ENCODE measurements around the gene SLC44A5.

Gene SLC44A5

DNA sequence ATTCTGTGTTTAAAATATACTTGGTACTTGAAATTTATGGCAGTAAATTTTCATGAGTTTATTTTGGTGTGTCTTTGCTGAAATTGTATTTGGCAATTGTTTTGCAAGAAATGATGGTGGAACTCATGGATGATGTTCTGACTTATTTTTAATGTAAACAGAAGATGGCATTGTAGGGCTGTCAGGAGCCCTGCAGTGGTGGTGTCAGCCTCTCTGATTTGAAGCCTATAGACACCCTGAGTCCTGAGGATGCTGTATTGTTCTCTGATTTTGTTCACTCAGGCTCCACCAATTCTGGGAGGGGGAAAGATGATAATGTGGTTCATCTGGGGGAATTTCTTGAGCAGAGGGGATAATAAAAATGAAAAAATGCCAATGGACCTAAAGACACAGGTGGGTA lies 396.9 kb downstream of the SLC44A5 start:
- Histone ChIP-seq H3K18ac (ENCODE audit: low read length) (no peak overlapping the region), H3K9me3 (ENCODE audit: insufficient read depth, low read depth, low read length) (no peaks in the 10 kb centered on the region), H2AK5ac (ENCODE audit: low read length) (no peak overlapping the region), H4K12ac (ENCODE audit: low read depth, low read length) (no peak overlapping the region), H3K14ac (ENCODE audit: low read length) (no peak overlapping the region), H3K23ac (ENCODE audit: low read length) (no peak overlapping the region), H3K27me3 (ENCODE audit: insufficient read depth, low read length) (no peaks in the 10 kb centered on the region), H3K36me3 (ENCODE audit: control insufficient read depth in 1 of 2, insufficient read depth in 2 of 2, low read length in 2 of 2) (no peaks in the 10 kb centered on the region), H2AFZ (ENCODE audit: insufficient read depth, low read length, poor library complexity) (no peak overlapping the region), H3K4me3 (ENCODE audit: low read depth, low read length) (no peak overlapping the region), H3K79me2 (ENCODE audit: control insufficient read depth, insufficient read depth, low read length, poor library complexity) (no peaks in the 10 kb centered on the region), H3K4me1 (ENCODE audit: control insufficient read depth in 1 of 2, insufficient read depth in 2 of 2, low read length in 2 of 2) (no peaks in the 10 kb centered on the region), H3K27ac (ENCODE audit: low read depth, low read length) (no peak overlapping the region), H3K9ac (ENCODE audit: low read length) (no peak overlapping the region), H4K91ac (ENCODE audit: low read depth, low read length) (no peak overlapping the region), H3K4me2 (ENCODE audit: low read length) (no peak overlapping the region), H2BK12ac (ENCODE audit: low read length) (no peak overlapping the region), H3K4ac (ENCODE audit: low read depth, low read length) (no peak overlapping the region), H3K79me1 (ENCODE audit: low read length) (no peaks in the 10 kb centered on the region), H2BK120ac (ENCODE audit: insufficient read depth, low read length, poor library complexity) (no peak overlapping the region), H4K8ac (ENCODE audit: low read depth, low read length) (no peak overlapping the region), H2BK5ac (ENCODE audit: low read depth, low read length, poor library complexity) (no peak overlapping the region)
- DNase-seq = no peak

DNA sequence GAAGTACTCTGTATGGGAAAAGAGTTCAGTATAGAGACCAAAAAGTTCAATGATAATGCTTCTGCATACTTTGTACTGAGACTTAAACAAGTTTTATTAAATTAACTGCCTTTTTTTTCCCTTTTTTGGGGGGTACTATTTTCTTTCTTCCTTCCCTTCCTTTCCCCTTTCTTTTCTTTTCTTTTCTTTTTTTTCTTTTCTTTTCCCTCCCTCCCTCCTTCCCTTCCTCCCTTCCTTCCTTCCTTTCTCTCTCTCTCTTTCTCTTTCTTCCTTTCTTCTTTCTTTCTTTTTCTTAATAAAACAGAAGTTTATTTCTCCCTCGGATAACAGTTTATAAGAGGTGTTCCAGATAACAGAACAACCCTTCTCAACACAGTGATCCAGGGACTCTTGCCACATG lies 399.3 kb downstream of the SLC44A5 start:
- Histone ChIP-seq H4K8ac (ENCODE audit: low read depth, low read length) (no peak overlapping the region), H3K4me3 (ENCODE audit: low read depth, low read length) (no peak overlapping the region), H3K4ac (ENCODE audit: low read depth, low read length) (no peak overlapping the region), H2BK120ac (ENCODE audit: insufficient read depth, low read length, poor library complexity) (no peak overlapping the region), H3K79me1 (ENCODE audit: low read length) (no peaks in the 10 kb centered on the region), H3K4me2 (ENCODE audit: low read length) (no peak overlapping the region), H3K23ac (ENCODE audit: low read length) (no peak overlapping the region), H3K9me3 (ENCODE audit: insufficient read depth, low read depth, low read length) (no peaks in the 10 kb centered on the region), H2BK12ac (ENCODE audit: low read length) (no peak overlapping the region), H3K36me3 (ENCODE audit: control insufficient read depth in 1 of 2, insufficient read depth in 2 of 2, low read length in 2 of 2) (no peaks in the 10 kb centered on the region), H3K27me3 (ENCODE audit: insufficient read depth, low read length) (no peaks in the 10 kb centered on the region), H3K27ac (ENCODE audit: low read depth, low read length) (no peak overlapping the region), H3K4me1 (ENCODE audit: control insufficient read depth in 1 of 2, insufficient read depth in 2 of 2, low read length in 2 of 2) (no peaks in the 10 kb centered on the region), H3K18ac (ENCODE audit: low read length) (no peak overlapping the region), H4K12ac (ENCODE audit: low read depth, low read length) (no peak overlapping the region), H4K91ac (ENCODE audit: low read depth, low read length) (no peak overlapping the region), H3K79me2 (ENCODE audit: control insufficient read depth, insufficient read depth, low read length, poor library complexity) (no peaks in the 10 kb centered on the region), H2AFZ (ENCODE audit: insufficient read depth, low read length, poor library complexity) (no peak overlapping the region), H2BK5ac (ENCODE audit: low read depth, low read length, poor library complexity) (no peak overlapping the region), H2AK5ac (ENCODE audit: low read length) (no peak overlapping the region), H3K9ac (ENCODE audit: low read length) (no peak overlapping the region), H3K14ac (ENCODE audit: low read length) (no peak overlapping the region)
- 100% methylated on average over 1 of the region's 1 CpG for WGBS (ENCODE audit: extremely low coverage, insufficient coverage, insufficient read length)
- no peak for DNase-seq

DNA sequence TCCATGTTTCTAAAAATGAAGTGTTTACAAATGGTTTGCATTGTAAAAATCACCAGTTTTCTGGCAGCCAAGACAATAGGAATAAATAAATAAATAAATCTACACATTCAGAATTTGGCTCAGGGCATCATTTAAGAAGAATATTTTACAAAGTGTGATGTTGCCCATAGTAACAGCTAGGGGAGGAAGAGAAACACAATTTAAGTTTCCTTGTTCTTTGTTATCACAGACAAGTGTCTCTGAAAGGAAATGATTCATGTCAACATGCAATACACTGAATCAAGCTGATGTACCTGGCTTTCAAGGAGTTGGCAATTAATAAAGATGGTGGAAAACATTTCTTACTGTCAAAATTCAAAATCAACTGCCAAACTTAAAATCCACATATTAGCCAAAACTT lies 402.1 kb downstream of the SLC44A5 start:
- Histone ChIP-seq H2BK120ac (ENCODE audit: insufficient read depth, low read length, poor library complexity) (no peak overlapping the region), H3K79me2 (ENCODE audit: control insufficient read depth, insufficient read depth, low read length, poor library complexity) (no peaks in the 10 kb centered on the region), H4K91ac (ENCODE audit: low read depth, low read length) (no peak overlapping the region), H2AK5ac (ENCODE audit: low read length) (no peak overlapping the region), H3K27me3 (ENCODE audit: insufficient read depth, low read length) (no peaks in the 10 kb centered on the region), H3K79me1 (ENCODE audit: low read length) (no peaks in the 10 kb centered on the region), H3K18ac (ENCODE audit: low read length) (no peak overlapping the region), H2BK12ac (ENCODE audit: low read length) (no peak overlapping the region), H3K36me3 (ENCODE audit: control insufficient read depth in 1 of 2, insufficient read depth in 2 of 2, low read length in 2 of 2) (no peaks in the 10 kb centered on the region), H3K27ac (ENCODE audit: low read depth, low read length) (no peak overlapping the region), H2AFZ (ENCODE audit: insufficient read depth, low read length, poor library complexity) (no peak overlapping the region), H3K4me2 (ENCODE audit: low read length) (no peak overlapping the region), H3K4ac (ENCODE audit: low read depth, low read length) (no peak overlapping the region), H3K4me1 (ENCODE audit: control insufficient read depth in 1 of 2, insufficient read depth in 2 of 2, low read length in 2 of 2) (no peaks in the 10 kb centered on the region), H3K23ac (ENCODE audit: low read length) (no peak overlapping the region), H4K8ac (ENCODE audit: low read depth, low read length) (no peak overlapping the region), H3K9ac (ENCODE audit: low read length) (no peak overlapping the region), H3K4me3 (ENCODE audit: low read depth, low read length) (no peak overlapping the region), H4K12ac (ENCODE audit: low read depth, low read length) (no peak overlapping the region), H3K9me3 (ENCODE audit: insufficient read depth, low read depth, low read length) (no peaks in the 10 kb centered on the region), H3K14ac (ENCODE audit: low read length) (no peak overlapping the region), H2BK5ac (ENCODE audit: low read depth, low read length, poor library complexity) (no peak overlapping the region)
- DNase-seq = no peak

DNA sequence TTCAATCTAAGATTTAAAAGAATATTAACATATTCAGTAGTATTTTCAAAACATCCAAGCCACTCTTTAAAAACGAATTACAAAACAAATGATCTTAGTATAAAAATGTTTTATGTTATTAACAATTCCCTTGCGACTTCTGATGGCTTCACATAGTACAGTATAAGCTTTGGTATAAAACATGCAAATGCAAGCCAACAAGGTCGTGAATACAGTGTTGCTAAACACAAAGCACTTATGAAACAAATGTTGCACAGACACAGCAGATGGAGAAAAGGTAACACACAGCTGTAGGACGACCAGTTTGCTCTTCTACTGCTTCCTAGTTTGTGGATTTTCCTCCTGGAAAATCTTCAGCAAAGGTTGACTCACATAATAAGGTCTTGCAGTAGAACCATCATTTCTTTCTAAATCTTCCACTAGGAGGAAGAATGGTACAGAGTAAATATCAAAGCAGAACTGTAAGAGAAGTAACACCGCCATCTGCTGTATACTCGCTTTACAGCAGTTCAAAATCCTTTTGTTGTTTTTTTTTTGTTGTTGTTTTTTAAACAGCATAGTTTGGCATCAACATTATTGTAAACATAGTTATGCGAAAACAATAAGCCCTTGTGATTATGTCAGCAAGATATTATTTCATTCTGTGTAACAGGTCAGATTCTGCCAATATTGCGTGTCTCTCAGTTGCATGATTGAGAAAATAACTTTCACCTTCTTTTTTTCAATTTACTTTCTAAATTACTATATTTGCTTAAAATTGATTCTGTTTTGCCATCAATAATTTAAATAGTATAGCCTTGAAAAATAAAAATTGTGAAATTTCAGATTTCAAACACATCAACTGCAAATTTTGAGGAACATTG lies 407.3 kb downstream of the SLC44A5 start:
- H2BK12ac ChIP-seq (ENCODE audit: low read length) = no peak overlapping the region
- no peak overlapping the region for H2BK120ac ChIP-seq (ENCODE audit: insufficient read depth, low read length, poor library complexity)
- no peaks in the 10 kb centered on the region for H3K36me3 ChIP-seq (ENCODE audit: control insufficient read depth in 1 of 2, insufficient read depth in 2 of 2, low read length in 2 of 2)
- H3K9me3 ChIP-seq (ENCODE audit: insufficient read depth, low read depth, low read length) = no peaks in the 10 kb centered on the region
- H3K4me1 ChIP-seq (ENCODE audit: control insufficient read depth in 1 of 2, insufficient read depth in 2 of 2, low read length in 2 of 2) = no peaks in the 10 kb centered on the region
- H3K79me2 ChIP-seq (ENCODE audit: control insufficient read depth, insufficient read depth, low read length, poor library complexity) = no peaks in the 10 kb centered on the region
- no peak overlapping the region for H2BK5ac ChIP-seq (ENCODE audit: low read depth, low read length, poor library complexity)
- no peaks in the 10 kb centered on the region for H3K79me1 ChIP-seq (ENCODE audit: low read length)
- H4K12ac ChIP-seq (ENCODE audit: low read depth, low read length) = no peak overlapping the region
- H3K18ac ChIP-seq (ENCODE audit: low read length) = no peak overlapping the region
- no peak overlapping the region for H3K4ac ChIP-seq (ENCODE audit: low read depth, low read length)
- H3K27ac ChIP-seq (ENCODE audit: low read depth, low read length) = no peak overlapping the region
- no CpG with 5 or more reads among the region's 8 CpGs for WGBS (ENCODE audit: extremely low coverage, insufficient coverage, insufficient read length)
- no peak overlapping the region for H2AFZ ChIP-seq (ENCODE audit: insufficient read depth, low read length, poor library complexity)
- H3K4me3 ChIP-seq (ENCODE audit: low read depth, low read length) = no peak overlapping the region
- no peak overlapping the region for H4K8ac ChIP-seq (ENCODE audit: low read depth, low read length)
- no peak overlapping the region for H2AK5ac ChIP-seq (ENCODE audit: low read length)
- no peak overlapping the region for H3K9ac ChIP-seq (ENCODE audit: low read length)
- no peak overlapping the region for H3K23ac ChIP-seq (ENCODE audit: low read length)
- H4K91ac ChIP-seq (ENCODE audit: low read depth, low read length) = no peak overlapping the region
- peak; percentile 36 to 79 for DNase-seq
- H3K27me3 ChIP-seq (ENCODE audit: insufficient read depth, low read length) = no peaks in the 10 kb centered on the region
- H3K4me2 ChIP-seq (ENCODE audit: low read length) = no peak overlapping the region
- no peak overlapping the region for H3K14ac ChIP-seq (ENCODE audit: low read length)

All from trophoblast cell (in vitro differentiated cells and primary cell).